NCI-H345 (cell line): ENCODE results near the gene P3H2.

Experiments
- DNase-seq: peaks from one replicate; lab custom pipeline; 2025; lab: John Stamatoyannopoulos, UW

Gene P3H2

DNA sequence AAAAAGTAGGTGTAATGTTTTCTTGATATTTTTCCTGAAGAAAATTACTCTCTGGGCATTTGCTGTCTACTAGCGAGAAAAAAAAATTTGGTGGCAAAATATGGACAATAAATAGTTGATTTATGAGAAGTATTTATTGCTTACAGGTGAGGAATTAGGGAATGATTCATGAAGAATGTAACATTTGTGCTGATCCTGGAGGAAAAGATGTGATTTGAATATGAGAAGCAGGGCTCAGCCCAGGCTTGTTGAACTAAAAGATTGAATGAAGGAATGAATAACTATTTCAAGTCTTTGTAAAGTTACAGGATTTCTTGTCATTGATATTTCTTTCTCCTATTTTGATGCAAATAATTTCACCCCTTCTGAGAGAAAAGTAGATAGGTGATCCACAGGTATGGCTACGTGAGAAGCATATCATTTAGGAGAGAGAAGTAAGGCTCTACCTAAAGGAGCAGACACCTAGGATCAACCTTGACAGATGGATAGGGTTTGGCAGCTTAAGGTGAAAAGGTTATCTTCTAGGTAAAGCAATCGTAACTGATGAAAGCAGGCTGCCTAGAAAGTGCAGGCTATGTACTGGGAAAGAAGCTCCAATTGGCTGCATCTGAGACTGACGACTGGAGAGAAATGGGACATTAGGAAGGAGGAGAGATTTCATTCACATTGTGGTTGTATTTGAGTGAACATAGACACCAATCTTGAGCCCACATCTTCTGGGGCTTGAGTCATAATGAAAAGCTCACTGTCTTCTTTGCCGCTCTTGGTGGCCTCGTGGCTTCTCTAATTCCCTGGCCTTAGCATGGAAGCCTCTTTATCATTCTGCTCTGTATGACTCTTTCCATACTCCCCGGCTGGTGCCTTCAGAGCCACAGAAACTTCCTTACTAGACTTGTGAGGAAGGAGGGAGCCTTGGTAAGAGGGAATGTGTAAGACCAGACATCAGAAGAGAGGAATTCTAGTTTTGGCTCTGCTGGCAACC lies 106.5 kb downstream of the P3H2 start:
- no peak for DNase-seq

DNA sequence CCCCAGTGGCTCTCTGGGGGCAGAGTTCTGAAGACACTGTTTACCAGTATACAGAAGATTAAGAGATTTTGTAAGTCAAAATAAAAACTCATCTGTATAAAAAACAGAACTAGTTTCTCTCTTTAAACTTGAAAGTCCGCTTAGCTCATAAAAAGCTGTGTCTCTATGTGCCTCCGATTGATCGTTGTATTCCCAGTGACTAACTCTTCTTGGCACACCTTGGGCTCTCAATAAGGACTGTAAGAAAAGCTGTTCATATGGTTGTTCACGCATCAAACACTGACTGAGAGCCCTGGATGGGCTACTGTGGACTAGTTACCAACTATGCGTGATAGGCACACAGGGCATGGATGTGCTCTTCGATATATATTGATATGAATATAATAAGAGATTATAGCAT lies 107.9 kb downstream of the P3H2 start:
- DNase-seq, result no peak

DNA sequence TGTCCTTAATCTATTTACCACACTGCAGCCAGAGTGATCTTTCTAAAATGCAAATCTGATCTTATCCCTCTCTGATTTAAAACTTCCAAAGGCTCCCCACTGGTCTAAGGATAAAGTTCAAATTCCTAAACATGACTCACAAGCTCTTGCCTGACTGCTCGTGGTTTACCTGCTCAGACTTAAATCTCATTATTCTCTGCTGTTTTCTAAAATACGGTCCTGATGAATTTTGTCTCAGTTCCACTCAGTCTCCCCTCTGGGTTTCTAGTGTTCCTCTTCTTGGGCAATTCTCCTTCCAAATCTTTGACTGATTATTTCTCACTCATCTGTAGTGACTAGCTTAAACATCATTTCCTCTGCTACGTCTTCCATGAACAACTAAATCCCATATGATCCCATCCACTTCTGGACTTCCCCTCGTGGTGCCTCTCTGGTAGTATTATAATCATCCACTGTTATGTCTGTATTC lies 108.3 kb downstream of the P3H2 start:
- no peak for DNase-seq

DNA sequence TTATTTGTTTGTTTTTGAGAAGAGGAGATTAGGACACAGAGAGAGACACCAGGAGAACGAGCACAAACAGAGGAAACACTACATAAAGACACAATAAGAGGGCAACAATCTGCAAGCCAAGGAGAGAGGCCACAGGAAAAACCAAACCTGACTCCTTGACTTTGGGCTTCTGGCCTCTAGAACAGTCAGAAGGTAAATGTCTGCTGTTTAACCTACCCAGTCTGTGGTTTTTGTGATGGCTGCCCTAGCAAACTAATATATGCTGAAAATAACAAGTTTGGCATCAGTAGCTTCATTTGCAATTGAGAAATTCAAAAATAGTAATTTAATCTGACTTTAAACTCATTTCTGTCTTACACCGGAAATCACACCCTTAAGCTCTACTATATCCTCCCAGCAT lies 110.2 kb downstream of the P3H2 start:
- DNase-seq, result no peak

DNA sequence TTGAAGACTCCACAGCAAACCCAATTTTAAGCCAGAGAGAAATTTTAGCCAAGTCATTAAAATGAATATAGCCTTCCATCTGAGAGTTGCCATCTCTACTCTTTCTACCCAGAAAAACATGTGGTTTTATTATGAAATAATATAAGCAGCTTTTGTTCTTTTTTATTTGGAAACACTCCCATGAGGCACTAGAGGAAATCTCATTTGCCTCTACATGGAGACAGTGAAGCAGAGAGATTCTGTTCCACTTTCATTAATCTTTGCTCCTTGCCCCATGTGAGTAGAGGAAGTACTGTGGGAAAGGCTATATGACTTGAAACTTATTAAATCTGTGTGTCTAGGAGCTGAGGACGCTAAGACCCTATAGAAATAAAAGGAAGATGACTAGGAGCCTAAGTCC lies 111.1 kb downstream of the P3H2 start:
- no peak for DNase-seq

DNA sequence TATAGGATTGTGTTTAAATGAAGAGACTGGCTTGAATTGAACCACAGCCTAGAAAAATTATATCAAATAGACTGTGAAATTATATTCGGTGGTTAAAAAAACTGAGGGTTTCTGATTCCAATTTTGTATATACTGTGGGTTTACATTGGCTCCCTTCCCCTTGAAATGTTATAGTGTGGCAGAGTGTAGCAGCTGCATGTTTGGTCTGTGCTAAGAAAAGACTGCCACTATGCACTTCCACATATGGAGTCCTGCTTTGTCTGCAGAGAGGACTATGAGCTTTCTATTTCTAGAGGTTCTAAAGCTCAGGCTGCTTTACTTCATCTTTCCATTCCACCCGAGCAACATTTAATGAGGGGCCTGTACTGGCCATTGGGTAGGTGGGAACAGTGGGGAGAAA lies 112.3 kb downstream of the P3H2 start:
- DNase-seq, result no peak

DNA sequence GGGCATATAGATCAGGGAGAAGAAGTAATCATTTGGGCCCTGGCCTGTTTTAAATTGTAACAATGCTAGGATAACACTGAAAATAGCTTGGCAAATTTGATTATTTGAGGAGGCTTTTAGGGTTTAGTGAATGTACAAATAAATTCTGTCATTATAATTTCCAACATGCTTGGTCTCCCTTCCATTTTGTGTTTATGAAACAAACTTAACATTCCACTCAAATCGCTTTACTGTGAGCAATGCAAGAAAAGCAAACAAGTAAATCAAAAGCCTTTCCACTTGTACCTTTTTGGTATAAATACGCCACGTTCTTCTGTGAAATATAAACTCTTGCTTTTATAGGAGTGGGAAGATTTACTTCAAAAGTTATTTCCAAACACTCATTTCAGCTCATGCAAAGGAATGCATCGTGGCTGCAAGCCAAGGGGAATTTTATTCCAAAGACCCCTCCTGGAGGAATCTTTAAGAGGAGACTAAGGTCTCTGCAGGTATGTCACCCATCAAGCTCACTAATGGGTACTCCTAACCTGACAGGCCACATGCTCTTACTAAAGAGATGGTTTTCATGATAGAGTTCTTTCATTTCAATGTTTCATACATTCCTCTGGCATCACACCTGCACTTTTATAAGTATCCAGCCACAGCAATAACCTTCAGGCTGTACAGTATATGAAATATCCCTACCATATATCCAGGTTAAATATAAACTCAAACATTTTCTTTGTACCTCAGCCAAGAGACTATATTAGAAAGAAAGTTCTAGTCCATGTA lies 115.2 kb downstream of the P3H2 start:
- DNase-seq, result no peak

DNA sequence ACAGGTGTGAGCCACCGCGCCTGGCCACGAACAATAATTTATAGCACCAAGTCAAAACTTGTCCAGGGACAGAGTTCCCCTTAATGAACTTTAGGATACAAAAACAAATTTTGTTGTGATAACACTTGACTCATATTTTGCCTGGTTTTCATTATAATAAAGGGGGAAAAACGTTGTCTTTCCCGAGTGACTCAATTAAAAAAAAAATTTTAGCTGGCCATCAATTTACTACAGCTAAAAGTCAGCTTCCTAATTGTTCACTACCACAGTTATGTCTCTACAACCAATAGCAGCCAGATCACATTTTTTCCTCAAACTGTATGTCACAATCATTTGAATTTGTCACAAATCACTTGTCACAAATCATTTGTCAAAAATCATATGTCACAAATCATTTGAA lies 116.0 kb downstream of the P3H2 start:
- no peak for DNase-seq

DNA sequence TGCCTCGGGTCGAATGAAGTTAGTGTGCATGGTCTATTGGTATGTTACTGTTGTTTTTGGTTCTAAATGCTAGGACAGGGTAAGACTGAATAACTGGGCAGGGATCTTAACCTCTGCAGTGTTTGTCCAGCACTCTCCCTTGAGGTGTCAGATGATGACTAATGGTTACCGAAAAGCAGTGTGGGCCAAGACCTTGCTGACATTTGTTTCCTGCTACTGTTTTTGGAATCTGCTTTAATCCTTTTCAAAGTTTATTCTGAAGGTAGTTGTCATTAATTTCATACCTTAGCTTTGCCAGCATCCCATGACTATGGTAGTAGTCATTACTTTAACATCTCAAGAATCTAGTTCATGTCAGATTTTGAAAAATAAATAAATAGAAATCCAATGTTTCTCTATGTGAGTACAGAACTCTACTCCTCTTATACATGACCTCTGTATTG lies 117.0 kb downstream of the P3H2 start:
- DNase-seq, result no peak

DNA sequence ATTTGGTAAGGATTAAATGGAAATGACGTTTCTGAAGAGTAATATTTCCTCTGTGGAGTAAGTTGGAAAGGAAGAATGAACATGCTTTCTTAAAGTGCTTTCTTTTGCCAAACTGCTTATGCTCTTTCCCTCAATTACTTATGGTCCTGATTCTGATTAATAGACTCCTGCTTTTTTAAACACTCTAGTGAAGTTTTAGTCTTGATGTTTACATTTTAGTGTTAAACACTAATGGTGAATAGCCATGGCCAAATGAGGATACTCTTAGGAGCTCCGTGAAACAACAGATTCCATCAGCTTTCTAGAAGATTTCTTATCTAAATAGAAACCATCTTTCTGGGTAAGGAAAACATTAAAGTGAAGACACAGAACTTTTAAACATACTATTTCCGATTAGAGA lies 117.6 kb downstream of the P3H2 start:
- DNase-seq, result no peak

DNA sequence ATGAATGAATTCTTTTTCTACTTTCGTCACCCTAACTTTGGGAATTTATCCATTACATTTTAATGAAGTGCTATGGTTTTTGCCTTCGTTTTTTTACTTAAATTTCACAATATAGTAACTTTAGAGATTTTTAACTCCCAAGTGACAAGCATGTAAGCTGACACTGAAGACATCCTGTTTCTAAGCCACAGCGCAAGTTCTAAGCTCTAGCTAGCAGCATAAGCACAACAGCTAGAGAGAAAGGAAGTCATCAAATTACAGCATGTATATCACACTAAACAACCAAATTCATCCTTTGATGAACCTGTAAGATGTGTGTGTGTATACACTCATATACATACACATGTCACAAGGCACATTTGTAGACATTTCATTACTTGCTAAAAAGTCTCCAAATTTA lies 119.3 kb downstream of the P3H2 start:
- DNase-seq, result no peak

DNA sequence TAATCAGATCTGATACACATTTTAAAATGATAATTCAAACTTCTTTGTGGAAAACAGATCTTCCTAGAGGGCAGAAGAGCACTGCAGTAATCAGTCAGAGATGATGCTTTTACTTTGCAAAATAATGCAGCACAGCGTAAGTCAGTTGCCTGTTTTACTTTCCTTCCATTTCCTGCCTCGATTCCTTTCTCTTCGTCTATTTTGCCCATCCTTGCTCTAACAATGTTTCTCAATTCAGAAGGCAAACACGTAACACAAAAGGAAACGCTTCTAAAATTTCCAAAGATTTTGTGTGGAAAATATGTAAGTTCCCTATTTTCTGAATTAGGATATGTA lies 119.9 kb downstream of the P3H2 start:
- no peak for DNase-seq

DNA sequence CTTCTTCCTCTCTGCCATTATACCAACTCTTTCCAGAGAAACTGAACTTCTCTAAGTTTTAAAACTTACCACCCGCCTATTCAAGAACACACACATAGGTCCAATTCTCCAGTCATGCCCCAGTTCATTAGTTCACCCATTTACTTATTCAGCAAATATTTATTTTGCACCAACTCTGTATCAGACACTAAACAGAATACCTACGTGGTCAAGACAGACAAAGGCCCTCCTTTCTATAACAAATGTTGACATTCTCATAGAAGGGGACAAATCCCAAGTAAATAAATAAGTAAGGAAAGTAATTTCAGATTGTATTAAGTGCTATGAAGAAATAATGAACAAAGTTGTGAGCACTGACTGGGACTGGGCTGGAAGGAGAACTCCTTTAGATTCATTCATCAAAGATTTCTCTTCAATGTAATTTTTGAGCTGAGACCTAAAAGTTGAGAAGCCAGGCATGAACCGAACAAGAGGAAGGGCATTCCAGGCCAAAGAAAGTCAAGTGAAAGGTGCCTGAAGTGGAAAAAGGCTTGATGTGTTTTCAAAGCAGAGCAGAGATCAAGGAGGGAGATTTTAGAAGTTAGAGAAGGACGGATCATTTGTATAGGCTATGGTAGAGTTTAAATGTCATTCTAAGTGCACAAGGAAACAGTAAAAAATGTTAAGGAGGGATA lies 120.4 kb downstream of the P3H2 start:
- DNase-seq, result no peak

DNA sequence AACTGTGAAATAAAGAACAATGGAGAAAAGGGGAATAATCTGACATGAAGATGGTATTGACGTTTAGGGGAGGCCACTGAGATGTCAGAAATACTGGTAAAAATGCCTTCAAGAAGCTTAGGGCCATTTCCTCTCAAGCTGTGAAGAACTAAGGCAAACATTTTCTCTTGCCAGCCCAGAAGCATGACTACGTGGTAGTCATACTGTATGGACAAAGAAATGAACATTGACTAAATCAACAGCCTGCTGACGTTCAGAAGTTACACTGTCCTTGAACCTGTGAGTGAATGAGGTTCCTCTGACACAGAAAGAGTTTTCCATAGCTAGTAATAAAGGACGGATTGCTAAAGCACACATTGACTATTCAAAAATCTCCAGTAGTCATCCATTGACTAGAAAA lies 121.0 kb downstream of the P3H2 start:
- DNase-seq, result no peak

DNA sequence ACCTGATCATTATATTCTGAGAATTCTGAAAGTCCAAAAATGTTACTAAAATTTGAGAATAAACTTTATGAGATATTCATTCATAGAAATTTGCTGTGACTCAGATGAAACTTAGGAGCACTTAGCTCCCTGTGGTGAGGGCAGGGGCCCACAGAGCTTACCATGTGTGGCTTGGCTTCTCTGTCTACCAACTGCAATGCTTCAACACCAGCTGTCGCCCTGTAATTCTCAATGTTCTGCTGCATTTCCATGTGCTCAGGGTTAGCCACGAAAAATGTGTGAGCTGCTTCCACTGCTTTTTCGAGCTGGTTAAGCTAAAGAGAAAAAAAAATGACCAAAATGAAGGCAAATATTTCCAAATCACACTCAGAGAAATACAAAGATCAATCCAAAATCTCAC lies 125.6 kb downstream of the P3H2 start:
- no peak for DNase-seq

DNA sequence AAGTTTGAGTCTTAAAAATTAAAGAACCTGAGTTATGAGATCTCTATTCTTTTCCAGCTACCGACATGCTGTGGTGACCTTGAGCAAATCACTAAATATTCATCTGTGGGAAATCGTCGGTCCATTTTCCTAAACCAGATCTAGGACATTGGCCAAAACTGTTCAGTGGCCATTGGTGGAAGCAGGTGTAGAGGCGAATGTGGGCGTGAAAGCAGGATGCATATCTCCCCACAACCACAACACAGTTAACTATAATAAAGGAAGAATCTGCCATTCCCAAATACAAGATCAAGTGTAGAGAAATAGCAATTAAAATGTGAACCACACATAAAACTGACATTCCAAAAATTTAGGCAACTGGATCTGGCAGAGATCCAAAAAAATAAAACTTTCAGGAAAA lies 129.9 kb downstream of the P3H2 start:
- DNase-seq, result no peak

DNA sequence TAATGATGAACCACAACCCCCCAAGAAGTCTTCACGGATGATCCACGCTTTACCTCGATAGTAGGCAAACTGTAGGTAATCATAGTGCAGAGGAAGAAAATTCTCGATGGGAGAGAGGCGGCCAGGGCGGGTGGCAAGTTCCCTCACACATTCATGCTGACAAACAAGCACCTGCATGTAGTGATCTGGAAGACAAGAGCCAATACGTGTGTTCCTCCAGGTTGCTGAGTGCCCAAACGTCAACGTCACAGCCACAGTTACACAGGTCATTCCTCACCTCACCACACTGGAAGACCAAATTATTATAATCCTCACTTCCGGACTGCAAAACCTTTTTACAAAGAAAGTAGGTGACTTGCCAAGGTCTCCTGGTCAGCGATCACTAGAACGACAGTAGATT lies 131.8 kb downstream of the P3H2 start:
- DNase-seq, result no peak

DNA sequence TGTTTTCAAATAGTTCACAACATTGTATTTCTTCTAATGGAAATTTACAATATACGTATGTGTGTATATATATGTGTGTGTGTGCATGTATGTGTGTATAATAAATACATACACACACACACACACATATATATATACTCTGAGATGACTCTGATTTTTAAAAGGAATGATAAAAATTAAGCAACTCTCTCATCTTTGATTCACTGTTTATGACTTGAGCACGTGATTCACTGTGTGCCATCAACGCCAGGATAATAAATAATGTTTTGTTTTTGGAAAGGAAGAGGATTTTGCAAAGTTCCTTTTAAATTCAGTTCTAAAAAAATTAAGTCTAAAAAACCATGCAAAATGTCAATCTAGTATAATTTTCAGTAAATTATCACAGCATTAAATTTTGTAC lies 132.4 kb downstream of the P3H2 start:
- no peak for DNase-seq

DNA sequence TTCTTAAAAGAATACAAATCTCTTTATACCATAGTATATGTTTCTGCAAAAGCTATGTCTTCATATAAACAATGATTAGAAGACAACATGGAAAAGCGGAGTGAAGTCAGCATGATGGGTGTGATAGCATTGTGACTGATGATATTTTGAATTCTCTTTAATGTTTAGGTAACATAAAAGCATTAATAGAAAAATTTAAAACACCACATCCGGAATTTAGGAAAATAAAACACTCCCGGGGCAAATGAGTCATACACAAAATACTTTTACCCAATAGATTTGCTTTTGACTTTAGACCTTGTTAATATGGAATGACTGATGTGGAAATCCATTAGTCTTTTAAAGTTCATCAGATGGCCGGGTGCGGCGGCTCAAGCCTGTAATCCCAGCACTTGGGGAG lies 134.7 kb downstream of the P3H2 start:
- no peak for DNase-seq

DNA sequence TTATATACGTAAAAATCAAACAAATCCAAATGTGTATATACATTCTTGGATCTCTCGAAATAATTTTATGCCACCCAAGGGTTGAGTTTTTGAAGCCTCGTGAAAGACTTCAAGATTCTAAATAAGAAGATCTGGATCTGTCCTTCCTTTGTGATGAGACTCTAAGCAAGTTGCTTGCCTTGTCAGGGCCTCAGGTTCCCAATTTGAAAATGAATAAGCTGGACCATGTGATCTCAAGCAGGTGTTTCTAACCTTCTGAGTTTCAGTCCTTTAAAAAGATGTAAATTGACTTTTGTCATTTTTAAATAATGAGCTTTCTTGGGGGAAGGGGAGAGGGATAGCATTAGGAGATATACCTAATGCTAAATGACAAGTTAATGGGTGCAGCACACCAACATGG lies 137.1 kb downstream of the P3H2 start:
- DNase-seq, result no peak

DNA sequence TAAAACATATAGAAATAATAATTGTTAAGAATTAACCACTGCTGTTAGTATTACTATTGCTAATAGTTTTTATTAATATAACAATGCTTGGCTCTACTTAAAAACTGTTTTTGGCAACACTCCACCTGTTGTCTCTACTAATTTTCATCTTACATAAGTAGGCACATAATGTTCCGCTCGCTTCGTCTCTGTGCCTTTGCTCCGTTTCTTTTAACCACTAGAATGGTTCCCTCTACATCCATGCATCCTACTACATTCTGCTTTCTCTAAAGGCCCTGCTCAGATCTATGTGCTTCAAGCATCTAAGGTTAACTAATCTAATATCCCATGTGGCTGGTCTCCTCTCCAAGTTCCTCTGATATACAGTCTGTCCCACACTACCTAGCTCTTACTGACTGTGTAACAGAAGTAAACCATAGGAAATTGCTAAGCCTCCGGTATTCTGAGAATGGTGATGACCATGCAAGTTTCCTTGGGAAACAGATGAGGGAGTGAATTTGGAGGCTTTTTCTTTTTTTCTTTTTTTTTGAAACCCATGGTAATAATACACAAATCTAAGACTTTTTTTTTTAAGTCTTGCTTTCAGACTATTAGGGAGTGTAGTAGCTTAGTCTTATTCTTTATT lies 138.3 kb downstream of the P3H2 start:
- no peak for DNase-seq

DNA sequence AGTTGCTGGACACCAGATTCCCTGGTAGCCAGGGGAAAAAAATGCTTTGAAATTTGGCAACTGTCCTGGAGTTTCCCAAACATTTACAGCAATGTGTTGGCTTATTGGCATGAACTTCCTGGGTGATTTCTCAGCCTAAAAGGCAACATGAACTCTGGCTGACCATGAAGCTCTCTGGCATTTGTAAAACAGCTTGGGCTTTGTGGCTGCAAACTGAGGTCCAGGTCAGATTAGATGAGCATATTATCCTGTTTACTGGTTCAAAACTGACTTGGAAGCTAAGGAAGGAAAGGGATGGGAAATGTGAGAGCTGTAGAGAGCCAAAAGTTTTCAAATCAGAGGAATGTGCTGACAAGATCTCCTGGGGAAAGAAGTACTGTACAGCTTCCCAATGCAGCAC lies 139.0 kb downstream of the P3H2 start:
- DNase-seq, result no peak
